ENCODE measurements around the gene PAPSS2. TPM values are rescaled to one million over a fixed set of nuclear protein-coding genes. Genes with fewer than 3 reads are reported as not detected.

Gene PAPSS2
- total and polyA plus RNA-seq, 5 donors from 2014 or later: 0.07 to 0.14 (median 0.08) TPM; not detected in 2

DNA sequence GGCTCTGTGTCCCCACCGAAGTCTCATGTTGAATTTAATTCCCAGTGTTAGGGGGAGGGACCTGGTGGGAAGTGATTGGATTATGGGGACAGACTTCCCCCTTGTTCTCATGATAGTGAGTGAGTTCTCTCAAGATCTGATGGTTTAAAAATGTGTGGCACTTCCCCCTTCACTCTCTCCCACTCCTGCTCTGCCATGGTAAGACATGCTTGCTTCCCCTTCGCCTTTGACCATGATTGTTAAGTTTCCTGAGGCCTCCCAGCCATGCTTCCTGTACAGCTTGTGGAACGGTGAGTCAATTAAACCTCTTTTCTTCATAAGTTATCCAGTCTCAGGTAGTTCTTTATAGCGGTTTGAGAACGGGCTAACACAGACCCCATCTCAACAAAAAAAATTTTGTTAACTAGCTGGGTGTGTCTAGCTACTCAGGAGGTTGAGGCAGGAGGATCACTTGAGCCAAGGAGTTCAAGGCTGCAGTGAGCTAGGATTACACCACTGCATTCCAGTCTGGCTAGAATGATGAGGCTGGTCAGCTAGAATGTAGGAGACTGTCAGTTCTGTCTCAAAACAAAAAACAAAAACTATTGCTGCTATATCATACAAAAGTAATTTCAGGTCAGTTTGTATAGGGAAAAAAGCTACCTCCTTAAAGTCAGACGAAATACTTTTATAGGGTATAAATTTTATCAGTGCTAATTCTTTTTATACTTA, 100.7 kb downstream of the PAPSS2 start:
- ATAC-seq (ENCODE audit: low read depth in 2 of 2) (no peak), DNase-seq (no peak)
- H3K27ac Mint-ChIP-seq: peak overlapping the region in 2 of 3 donors; percentile 58 to 75
- Histone ChIP-seq H3K4me3 (ENCODE audit: low read depth, low read length) (no peak overlapping the region), H3K27ac (ENCODE audit: insufficient read depth, low read length, poor library complexity, severe bottlenecking) (no peak overlapping the region), H3K27me3 (ENCODE audit: control insufficient read depth, insufficient read depth, low read length) (no peaks in the 10 kb centered on the region), H3K9me3 (ENCODE audit: control insufficient read depth in 2 of 2, low read length in 2 of 2) (no peaks in the 10 kb centered on the region), H3K36me3 (ENCODE audit: control insufficient read depth, insufficient read depth, low read length) (peaks cover 27% of the 10 kb centered on the region), H3K4me1 (ENCODE audit: control insufficient read depth, insufficient read depth, low read length, poor library complexity, severe bottlenecking) (no peaks in the 10 kb centered on the region)
- H3K36me3 Mint-ChIP-seq: peaks cover 24% of the 10 kb centered on the region
- H3K9me3 Mint-ChIP-seq: no peaks in the 10 kb centered on the region
- H3K27me3 Mint-ChIP-seq: no peaks in the 10 kb centered on the region
- H3K4me3 Mint-ChIP-seq: no peak overlapping the region
- peaks cover 2 to 23% (median 11%) of the 10 kb centered on the region in 4 donors for H3K4me1 Mint-ChIP-seq

DNA sequence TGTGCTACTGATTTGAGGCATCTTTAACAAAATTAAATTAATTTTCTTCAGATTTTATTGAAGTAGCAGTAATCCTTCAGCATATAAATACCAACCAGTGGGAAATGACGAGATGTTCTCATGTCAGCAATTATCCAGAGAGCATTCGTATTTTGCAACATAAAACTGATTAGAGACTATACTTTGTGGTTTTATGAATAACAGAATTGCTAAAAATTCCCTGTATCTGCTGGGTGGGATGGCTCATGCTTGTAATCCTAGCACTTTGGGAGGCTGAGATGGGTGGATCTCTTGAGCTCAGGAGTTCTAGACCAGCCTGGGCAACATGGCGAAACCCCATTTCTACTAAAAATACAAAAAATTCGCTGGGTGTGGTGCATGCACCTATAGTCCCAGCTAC, 101.5 kb downstream of the PAPSS2 start:
- H3K27ac ChIP-seq (ENCODE audit: insufficient read depth, low read length, poor library complexity, severe bottlenecking): no peak overlapping the region
- H3K27ac Mint-ChIP-seq: peak overlapping the region in 2 of 3 donors; percentile 47 to 55

DNA sequence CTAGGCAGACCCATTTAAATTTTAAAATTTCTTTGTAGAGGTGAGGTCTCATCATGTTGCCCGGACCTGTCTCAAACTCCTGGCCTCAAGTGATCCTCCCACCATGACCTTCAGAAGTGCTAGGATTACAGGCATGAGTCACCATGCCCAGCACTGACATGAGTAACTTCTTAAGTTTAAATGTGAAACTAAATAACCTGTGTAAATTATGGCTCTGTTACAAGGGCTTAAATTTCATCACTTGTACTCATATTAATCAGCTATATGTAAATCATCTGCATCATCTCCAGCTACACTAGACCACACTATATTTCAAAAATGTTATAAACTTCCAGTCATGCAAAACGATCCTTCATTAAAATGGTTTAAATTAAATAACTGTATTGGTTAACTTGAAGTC, 102.2 kb downstream of the PAPSS2 start:
- DNase-seq: peak in 1 of 3 donors; percentile 60
- ATAC-seq (ENCODE audit: low read depth in 2 of 2): peak; percentile 31 to 55
- Histone ChIP-seq H3K27ac (ENCODE audit: insufficient read depth, low read length, poor library complexity, severe bottlenecking) (no peak overlapping the region), H3K9me3 (ENCODE audit: control insufficient read depth in 2 of 2, low read length in 2 of 2) (no peaks in the 10 kb centered on the region), H3K4me3 (ENCODE audit: low read depth, low read length) (no peak overlapping the region), H3K27me3 (ENCODE audit: control insufficient read depth, insufficient read depth, low read length) (no peaks in the 10 kb centered on the region), H3K4me1 (ENCODE audit: control insufficient read depth, insufficient read depth, low read length, poor library complexity, severe bottlenecking) (no peaks in the 10 kb centered on the region), H3K36me3 (ENCODE audit: control insufficient read depth, insufficient read depth, low read length) (peaks cover 25% of the 10 kb centered on the region)
- no peaks in the 10 kb centered on the region for H3K27me3 Mint-ChIP-seq
- peak overlapping the region in 1 of 3 donors; percentile 47 for H3K27ac Mint-ChIP-seq
- no peaks in the 10 kb centered on the region for H3K9me3 Mint-ChIP-seq
- H3K4me1 Mint-ChIP-seq: peaks cover 2 to 23% (median 11%) of the 10 kb centered on the region in 4 donors
- no peak overlapping the region for H3K4me3 Mint-ChIP-seq
- peaks cover 21% of the 10 kb centered on the region for H3K36me3 Mint-ChIP-seq

More for the DNA sequence above, 101.5 kb downstream of the PAPSS2 start:
- Mint-ChIP-seq H3K4me1 (peaks cover 2 to 23% (median 11%) of the 10 kb centered on the region in 4 donors), H3K27me3 (no peaks in the 10 kb centered on the region), H3K4me3 (no peak overlapping the region), H3K9me3 (no peaks in the 10 kb centered on the region), H3K36me3 (peaks cover 20% of the 10 kb centered on the region)
- Histone ChIP-seq H3K36me3 (ENCODE audit: control insufficient read depth, insufficient read depth, low read length) (peaks cover 25% of the 10 kb centered on the region), H3K4me3 (ENCODE audit: low read depth, low read length) (no peak overlapping the region), H3K9me3 (ENCODE audit: control insufficient read depth in 2 of 2, low read length in 2 of 2) (no peaks in the 10 kb centered on the region), H3K27me3 (ENCODE audit: control insufficient read depth, insufficient read depth, low read length) (no peaks in the 10 kb centered on the region), H3K4me1 (ENCODE audit: control insufficient read depth, insufficient read depth, low read length, poor library complexity, severe bottlenecking) (no peaks in the 10 kb centered on the region)
- ATAC-seq (ENCODE audit: low read depth in 2 of 2) (no peak), DNase-seq (no peak)

DNA sequence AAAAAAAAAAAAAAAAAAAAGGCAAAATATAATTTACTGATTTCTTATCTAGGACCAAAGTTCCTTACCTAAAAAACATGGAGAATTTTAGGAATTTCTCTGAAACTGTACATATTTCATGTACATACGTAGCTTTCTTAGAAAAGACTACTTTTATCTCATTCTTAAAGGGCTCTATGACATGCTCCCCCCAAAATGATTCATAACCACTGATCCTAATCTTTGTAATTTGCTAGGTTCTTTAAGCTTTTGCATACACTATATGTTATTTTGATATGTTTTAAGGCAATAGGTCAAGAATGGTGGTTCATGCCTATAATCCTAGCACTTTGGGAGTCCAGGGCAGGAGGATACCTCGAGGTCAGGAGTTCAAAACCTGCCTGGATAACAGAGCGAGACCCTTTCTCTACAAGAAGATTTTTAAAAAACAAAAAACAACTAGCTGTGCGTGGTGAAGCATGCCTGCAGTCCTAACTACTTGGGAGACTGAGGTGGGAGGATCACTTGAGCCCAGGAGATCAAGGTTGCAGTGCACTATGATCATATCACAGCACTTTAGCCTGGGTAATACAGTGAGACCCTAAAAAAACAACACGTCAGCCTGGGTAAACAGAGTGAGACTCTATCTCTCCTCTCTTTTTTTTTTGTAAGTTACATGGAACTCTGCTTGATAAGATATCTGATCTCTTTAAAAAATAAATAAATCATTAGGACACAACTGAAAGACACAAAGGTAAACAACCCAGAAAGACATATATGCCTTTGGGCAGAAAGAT, 103.6 kb downstream of the PAPSS2 start:
- Mint-ChIP-seq H3K36me3 (peaks cover 32% of the 10 kb centered on the region), H3K27me3 (no peaks in the 10 kb centered on the region), H3K4me1 (peaks cover 2 to 23% (median 11%) of the 10 kb centered on the region in 4 donors), H3K9me3 (no peaks in the 10 kb centered on the region), H3K27ac (no peak overlapping the region), H3K4me3 (no peak overlapping the region)
- Histone ChIP-seq H3K36me3 (ENCODE audit: control insufficient read depth, insufficient read depth, low read length) (peaks cover 32% of the 10 kb centered on the region), H3K4me1 (ENCODE audit: control insufficient read depth, insufficient read depth, low read length, poor library complexity, severe bottlenecking) (no peaks in the 10 kb centered on the region), H3K27me3 (ENCODE audit: control insufficient read depth, insufficient read depth, low read length) (no peaks in the 10 kb centered on the region), H3K9me3 (ENCODE audit: control insufficient read depth in 2 of 2, low read length in 2 of 2) (no peaks in the 10 kb centered on the region), H3K4me3 (ENCODE audit: low read depth, low read length) (no peak overlapping the region), H3K27ac (ENCODE audit: insufficient read depth, low read length, poor library complexity, severe bottlenecking) (no peak overlapping the region)
- DNase-seq: no peak
- no peak for ATAC-seq (ENCODE audit: low read depth in 2 of 2)

DNA sequence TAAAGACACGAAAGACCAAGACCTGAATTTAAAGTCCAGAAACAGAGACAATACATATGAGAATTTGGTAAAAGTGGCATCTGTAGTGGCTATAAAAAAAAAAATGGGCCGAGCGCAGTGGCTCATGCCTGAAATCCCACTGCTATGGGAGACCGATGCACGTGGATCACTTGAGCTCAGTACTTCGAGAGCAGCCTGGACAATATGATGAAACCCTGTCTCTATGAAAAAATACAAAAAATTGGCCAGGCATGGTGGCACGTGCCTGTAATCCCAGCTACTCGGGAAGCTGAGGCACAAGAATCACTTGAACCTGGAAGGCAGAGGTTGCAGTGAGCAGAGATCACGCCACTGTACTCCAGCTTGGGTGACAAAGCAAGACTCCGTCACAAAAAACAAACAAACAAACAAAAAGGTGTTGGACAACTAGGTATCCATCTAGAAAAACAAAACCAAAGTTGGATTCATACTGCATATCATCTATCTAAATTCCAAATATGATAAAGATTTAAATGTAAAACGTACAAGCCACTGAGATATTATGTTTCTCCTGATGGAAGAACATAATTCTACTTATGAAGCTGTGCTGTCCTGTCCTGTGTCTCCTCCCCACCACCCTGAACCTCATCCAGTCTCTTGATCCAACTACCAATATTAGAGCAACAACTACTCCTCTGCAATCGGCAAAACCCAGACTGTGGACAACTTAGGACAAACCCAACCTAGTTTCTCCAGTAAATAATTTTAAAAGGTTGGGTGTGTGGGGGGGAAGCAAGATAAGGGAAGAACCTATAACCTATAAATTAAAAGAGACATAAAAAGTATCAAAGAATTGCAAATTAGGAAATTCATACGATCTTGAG, 104.6 kb downstream of the PAPSS2 start:
- ATAC-seq (ENCODE audit: low read depth in 2 of 2) (no peak), DNase-seq (no peak)
- Mint-ChIP-seq H3K4me3 (no peak overlapping the region), H3K27ac (no peak overlapping the region), H3K27me3 (no peaks in the 10 kb centered on the region), H3K36me3 (peaks cover 36% of the 10 kb centered on the region), H3K9me3 (no peaks in the 10 kb centered on the region), H3K4me1 (peaks cover 2 to 23% (median 11%) of the 10 kb centered on the region in 4 donors)
- Histone ChIP-seq H3K27ac (ENCODE audit: insufficient read depth, low read length, poor library complexity, severe bottlenecking) (no peak overlapping the region), H3K36me3 (ENCODE audit: control insufficient read depth, insufficient read depth, low read length) (peaks cover 38% of the 10 kb centered on the region), H3K4me1 (ENCODE audit: control insufficient read depth, insufficient read depth, low read length, poor library complexity, severe bottlenecking) (no peaks in the 10 kb centered on the region), H3K27me3 (ENCODE audit: control insufficient read depth, insufficient read depth, low read length) (no peaks in the 10 kb centered on the region), H3K9me3 (ENCODE audit: control insufficient read depth in 2 of 2, low read length in 2 of 2) (no peaks in the 10 kb centered on the region), H3K4me3 (ENCODE audit: low read depth, low read length) (no peak overlapping the region)

DNA sequence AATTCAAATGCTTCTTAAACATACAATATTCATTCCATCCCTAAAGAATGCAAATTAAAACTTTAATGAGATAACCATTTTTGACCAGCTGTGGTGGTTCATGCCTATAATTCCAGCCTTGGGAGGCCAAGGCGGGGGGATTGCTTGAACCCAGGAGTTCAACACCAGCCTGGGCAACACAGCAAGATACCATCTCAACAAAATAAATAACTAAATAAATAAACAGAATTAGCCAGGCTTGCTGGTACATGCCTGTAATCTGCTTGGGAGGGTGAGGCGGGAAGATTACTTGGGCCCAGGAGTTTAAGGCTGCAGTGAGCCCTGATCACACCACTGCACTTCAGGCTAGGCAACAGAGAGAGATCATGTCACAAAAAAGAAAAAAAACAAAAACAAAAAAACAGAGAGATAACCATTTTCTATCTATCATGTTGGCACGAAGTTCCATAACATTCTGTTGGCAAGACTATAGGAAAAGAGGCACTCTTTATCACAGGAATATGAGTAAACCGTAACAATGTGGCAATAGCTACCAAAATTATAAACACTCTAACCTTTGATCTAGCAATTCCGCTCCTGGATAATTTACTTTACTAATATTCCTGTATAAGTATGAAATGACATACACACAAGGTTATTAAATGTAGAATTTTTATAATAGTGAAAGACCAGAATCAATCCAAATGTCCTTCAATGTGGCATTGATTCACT, 106.1 kb downstream of the PAPSS2 start:
- H3K36me3 Mint-ChIP-seq: peaks cover 39% of the 10 kb centered on the region
- H3K27me3 Mint-ChIP-seq: no peaks in the 10 kb centered on the region
- no peaks in the 10 kb centered on the region for H3K4me1 ChIP-seq (ENCODE audit: control insufficient read depth, insufficient read depth, low read length, poor library complexity, severe bottlenecking)
- H3K36me3 ChIP-seq (ENCODE audit: control insufficient read depth, insufficient read depth, low read length): peaks cover 50% of the 10 kb centered on the region
- no peak for DNase-seq
- H3K9me3 ChIP-seq (ENCODE audit: control insufficient read depth in 2 of 2, low read length in 2 of 2): no peaks in the 10 kb centered on the region
- H3K27ac ChIP-seq (ENCODE audit: insufficient read depth, low read length, poor library complexity, severe bottlenecking): no peak overlapping the region
- H3K27ac Mint-ChIP-seq: no peak overlapping the region
- ATAC-seq (ENCODE audit: low read depth in 2 of 2): no peak
- no peak overlapping the region for H3K4me3 ChIP-seq (ENCODE audit: low read depth, low read length)
- peaks cover 2 to 19% (median 9%) of the 10 kb centered on the region in 4 donors for H3K4me1 Mint-ChIP-seq
- H3K27me3 ChIP-seq (ENCODE audit: control insufficient read depth, insufficient read depth, low read length): no peaks in the 10 kb centered on the region
- no peaks in the 10 kb centered on the region for H3K9me3 Mint-ChIP-seq
- no peak overlapping the region for H3K4me3 Mint-ChIP-seq

DNA sequence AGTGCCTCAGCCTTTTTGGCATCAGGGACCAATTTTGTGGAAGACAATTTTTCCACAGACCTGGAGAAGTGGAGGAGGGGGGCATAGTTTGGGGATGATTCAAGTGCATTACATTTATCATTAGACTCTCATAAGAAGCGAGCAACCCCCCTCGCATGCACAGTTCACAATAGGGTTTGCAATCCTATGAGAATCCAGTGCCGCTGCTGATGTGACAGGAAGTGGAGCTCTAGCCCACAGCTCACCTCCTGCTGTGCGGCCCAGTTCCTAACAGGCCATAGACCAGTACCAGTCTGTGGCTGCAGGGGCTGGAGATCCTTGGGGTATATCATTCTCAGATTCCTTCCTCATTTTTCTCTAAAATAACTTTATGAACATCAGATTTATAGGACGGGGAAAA, 107.6 kb downstream of the PAPSS2 start:
- Mint-ChIP-seq H3K27ac (no peak overlapping the region), H3K27me3 (no peaks in the 10 kb centered on the region), H3K4me1 (peaks cover 3 to 17% (median 9%) of the 10 kb centered on the region in 4 donors), H3K9me3 (no peaks in the 10 kb centered on the region), H3K4me3 (no peak overlapping the region), H3K36me3 (peaks cover 39% of the 10 kb centered on the region)
- ATAC-seq (ENCODE audit: low read depth in 2 of 2) (no peak), DNase-seq (no peak)
- Histone ChIP-seq H3K4me1 (ENCODE audit: control insufficient read depth, insufficient read depth, low read length, poor library complexity, severe bottlenecking) (no peaks in the 10 kb centered on the region), H3K36me3 (ENCODE audit: control insufficient read depth, insufficient read depth, low read length) (peaks cover 51% of the 10 kb centered on the region), H3K27me3 (ENCODE audit: control insufficient read depth, insufficient read depth, low read length) (no peaks in the 10 kb centered on the region), H3K4me3 (ENCODE audit: low read depth, low read length) (no peak overlapping the region), H3K9me3 (ENCODE audit: control insufficient read depth in 2 of 2, low read length in 2 of 2) (no peaks in the 10 kb centered on the region), H3K27ac (ENCODE audit: insufficient read depth, low read length, poor library complexity, severe bottlenecking) (no peak overlapping the region)

Measured in CD4-positive, CD25-positive, alpha-beta regulatory T cell (primary cell).